GDM1 (cell line): ENCODE measurements around the gene PRR16.

ENCODE experiments used
- DNase-seq: peaks from one replicate; lab custom pipeline; 2025; lab: John Stamatoyannopoulos, UW

PRR16 gene

DNA sequence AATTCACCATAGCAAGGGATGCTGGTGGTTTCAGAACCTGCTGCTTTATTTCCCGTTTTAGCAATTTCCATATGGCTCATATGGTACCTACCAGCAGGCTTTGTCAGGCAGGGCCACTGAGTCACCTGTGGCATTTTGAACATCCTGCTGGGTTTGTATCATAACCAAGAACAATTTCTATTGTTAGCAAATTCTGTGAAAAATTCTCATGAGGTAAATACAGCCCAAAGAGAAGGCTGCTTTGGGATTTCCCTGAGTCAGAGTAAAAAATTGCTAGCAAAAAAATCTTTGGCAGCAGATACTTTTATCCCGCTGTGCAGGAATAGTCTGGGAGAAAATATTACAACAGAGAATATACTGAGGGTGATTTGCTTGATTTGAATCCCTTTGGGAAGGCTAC, 52.7 kb downstream of the PRR16 start:
- no peak for DNase-seq

DNA sequence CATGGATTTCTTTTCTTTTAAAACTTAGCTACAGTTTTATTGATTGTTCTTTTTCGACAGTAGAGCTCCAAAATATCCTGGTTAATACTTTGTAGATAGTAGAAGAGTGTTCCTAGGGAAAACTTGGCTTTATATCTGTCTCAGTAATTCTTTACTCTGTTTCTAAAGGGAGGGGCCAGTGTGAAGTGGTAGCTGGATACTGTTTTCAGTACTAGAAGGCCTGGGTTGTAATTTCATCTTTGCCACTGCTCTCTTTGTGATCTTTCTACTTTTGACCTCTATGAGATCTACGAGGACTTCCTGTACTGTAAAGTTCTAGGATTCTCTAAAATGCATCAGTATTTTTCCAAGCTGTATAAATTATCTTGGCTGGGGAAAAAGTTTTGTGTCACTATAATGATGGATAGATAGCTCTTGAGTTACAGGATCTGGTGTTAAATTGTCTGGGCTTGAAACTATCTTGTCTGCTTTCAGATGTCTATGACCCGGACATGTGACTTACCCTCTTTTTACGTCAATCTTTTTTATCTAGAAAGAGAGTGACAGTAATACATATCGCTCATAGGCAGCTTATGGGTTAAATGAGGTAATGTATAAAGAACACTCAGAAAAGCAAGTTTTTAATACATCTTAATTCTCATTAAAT, 53.6 kb downstream of the PRR16 start:
- DNase-seq = no peak

DNA sequence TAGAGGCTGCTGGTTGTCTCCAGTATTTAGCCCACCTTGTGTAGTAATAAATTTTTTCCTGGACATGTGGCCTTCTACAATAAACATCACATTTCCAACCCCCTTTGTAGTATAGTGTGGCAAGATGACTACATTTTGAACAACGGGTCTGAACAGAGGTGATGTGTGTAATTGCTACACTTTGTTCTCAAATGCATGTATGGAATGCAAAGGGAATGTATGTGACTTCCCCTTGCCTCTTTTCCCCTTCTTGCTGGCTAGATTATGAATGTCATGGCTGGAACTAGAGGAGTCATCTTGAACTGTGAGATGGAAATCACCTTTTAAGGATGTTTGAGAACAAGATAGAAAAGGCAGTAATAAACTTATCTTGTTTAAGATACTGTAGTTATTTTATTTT, 54.5 kb downstream of the PRR16 start:
- DNase-seq = no peak

DNA sequence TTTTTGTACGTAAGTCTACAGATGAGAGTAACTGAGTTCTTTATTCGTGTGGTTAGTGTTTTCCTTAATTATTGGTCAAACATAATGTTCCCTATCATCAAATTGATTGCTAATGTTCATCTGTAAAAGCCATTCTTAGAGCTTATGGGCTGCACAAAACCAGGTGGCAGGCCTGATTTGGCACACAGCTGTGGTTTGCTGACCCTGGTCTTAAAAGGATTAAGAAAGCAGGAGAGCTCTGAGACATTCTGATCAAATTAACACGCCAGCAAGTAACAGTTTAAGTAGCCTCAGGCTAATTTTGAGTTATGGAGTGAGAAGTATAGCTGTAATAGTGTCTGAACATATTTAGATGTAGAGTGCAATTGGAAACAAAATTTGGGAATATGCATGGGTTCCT, 63.2 kb downstream of the PRR16 start:
- DNase-seq = no peak

DNA sequence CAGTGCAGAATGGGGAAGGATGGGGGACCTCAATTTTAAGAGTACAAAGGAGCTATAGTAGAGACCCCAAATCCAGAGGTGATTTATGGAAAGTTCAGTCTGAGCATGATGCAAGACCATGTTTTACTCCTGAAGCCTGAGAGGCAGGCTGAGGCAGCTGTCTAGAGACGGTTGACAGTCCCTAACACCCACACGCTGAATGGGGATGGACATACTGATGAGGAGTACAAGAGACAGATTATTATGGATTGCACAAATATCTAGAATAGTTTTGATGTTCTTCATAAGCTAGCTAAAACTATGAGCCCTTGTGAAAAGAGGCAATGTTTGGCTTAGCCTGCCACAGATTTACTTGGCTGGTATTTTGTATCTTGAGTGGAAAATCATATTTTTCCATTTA, 64.5 kb downstream of the PRR16 start:
- DNase-seq = no peak

DNA sequence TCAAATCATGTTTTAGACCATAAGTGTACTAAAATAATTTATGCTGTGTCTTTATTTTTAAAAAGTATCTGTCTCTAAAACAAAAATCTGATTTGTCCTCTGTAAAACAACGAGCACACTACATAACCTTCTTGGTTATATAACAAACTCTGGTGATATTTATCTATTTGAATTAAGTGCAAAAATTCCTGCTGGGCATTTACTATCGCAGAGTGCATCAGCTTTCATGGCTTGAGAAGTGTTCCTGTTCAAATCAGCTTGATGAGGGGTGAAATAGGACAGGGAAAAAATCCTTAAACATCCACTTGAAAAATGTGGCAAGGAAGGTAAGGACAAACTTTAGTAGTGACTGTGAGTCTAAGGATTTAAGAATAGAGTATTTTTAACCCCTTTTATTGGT, 65.3 kb downstream of the PRR16 start:
- no peak for DNase-seq

DNA sequence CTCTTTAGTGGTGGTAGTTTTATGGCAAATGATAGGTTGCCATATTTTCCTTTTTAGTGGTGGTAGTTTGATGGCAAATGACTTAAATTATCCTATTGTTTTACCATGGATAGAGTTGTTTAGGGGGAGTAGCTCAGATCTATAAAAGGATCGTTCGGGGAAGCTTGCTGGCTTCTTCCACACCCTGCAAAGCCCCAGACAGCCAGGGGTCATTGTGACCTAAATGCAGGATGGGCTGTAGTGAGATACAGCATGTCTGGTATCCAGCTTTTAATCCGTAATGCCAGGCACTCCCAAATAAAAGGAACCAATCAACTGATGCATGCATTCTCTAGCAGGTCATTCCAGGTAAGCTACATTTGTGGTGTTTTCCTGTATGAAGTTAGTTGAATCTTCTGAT, 67.1 kb downstream of the PRR16 start:
- no peak for DNase-seq

DNA sequence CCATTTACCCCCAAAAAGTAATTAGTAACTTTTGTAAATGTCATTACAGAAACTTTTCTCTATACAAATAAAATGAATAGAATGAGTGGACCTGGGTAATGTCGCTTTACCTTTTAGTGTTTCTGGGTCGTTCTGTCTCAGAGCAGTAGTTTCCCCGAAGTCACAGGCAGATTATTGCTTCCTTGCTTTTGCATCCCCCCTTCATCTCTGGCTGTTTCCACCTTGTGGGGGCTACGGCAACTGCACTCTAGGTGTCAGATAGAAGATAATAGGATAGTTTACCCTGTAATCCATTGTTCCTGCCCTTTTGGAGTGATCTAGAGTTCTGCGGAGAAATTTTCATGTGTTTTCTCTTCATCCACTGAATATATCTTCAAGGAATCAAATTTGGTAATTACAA, 68.7 kb downstream of the PRR16 start:
- DNase-seq = no peak

DNA sequence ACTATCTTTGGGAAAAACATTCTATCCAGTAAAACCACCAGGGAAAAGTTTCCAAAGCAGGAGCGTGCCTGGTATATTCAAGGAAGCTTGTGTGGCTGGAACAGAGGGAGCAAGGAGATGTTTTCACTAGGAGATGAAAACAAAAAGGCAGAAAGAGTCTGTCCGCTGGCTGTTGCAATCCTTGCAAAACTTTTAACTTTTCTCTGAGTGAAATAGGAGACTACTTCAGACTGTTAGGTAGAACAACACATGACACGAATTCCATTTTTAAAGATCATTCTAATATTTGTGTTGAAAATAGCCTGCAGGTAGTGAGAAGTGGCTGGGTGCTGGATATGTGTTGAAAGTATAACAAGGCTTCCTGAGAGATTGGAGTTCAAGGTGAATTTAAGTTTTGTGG, 69.5 kb downstream of the PRR16 start:
- no peak for DNase-seq

DNA sequence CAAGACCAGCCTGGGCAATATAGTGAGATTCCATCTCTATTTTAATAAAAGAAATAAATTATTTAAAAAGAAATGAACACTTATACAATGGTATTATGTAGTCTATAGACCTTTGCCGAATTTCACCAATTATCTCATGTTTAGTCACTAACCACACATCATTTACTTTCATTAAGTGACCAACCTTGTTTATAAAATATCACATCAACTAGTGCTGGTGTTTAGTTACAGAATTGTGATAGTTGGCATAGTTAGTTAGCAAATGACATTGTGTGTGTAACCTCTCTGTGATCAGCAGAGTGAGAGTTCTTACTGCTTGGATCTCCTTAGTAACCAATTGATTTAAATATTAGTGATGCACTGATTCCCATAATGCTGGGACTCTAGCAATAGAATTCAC, 71.8 kb downstream of the PRR16 start:
- DNase-seq = no peak

DNA sequence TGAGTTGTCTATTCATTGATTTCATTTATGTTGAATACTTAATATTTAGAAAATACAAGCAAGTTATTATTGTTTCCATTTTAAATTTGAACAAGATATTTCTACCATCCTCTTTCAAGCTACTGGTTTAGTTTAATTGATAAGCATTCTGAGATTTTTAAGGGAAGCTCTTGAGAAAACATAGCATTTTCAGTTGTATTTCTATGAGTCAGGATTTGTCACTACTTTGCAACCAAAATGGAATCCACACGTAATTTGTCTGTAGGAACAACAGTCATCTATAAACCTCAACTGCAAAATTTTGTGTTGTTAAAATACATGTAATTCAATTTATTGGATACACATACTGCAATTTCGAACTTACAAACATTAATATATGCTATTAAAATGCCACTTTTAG, 74.0 kb downstream of the PRR16 start:
- DNase-seq = no peak

DNA sequence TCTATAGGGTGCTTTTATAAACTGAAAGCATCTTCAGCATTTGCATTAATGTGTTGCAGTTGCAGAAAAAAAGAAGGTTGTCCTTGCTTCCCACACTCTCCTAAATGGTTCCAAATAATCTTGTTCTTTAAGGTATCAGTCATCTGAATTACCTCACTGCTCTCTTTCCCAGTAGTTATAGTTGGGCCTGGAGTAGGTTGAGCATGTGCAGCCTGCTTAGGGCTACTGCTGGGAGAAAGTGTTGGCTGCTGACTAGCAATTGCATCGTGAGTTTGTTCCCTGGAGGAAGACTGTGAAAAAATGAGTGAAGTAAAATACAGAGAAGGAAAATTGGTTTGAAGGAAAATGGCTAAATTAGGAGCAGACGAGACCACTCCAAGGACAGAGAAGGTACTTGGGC, 74.5 kb downstream of the PRR16 start:
- DNase-seq = no peak

DNA sequence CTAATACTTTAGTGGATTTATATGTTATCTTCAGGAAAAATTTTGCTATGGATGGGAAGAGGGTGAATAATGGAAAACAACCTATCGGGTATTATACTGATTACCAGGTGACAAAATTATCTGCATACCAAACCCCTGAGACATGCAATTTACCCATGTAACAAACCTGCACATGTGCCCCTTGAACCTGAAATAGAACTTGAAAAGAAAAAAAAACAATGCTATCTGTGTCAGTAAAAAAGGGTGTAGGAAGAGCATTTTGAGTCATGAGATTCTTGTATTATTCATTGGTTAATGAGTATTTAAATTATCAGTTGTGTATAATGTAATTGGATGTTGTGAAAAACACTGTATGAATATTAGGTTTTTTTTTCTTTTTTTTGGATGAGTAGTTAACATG, 75.4 kb downstream of the PRR16 start:
- no peak for DNase-seq

DNA sequence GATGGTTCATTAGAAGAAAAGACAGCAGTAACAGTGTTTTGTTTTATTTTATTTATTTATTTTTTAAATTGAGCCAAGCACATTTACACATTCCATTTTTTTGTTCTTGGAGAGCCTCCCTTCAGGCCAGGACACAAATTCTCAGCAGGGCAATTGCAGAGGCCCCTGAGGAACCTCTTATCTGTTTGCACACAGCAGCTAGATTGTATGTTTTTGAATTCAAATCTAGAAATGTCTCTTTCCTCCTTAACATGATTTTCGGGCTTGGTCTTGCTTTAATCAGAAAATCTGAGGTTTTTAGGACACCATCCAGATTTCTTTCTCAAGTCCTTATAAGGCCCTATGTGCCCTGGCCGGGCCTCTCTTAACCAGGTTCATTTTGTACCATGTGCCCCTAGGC, 76.0 kb downstream of the PRR16 start:
- no peak for DNase-seq

DNA sequence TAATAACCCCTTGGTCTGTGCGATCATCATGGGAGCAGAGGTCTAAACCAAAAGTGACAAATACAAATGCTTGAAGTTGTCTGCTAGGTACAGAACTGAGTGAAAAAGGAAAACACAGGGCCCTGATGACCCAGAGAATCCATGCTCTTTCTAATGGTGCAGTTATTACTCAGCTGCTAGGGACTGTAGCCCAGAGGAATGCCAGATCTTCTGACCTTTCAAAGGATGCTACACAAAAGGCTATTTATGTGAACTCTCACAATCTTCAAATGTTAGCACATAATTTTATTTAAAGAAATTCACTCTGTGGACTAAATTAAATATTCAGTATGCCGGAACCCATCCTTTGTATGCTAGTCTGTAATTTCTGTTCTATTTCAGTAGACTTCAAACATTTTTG, 79.9 kb downstream of the PRR16 start:
- DNase-seq = no peak

DNA sequence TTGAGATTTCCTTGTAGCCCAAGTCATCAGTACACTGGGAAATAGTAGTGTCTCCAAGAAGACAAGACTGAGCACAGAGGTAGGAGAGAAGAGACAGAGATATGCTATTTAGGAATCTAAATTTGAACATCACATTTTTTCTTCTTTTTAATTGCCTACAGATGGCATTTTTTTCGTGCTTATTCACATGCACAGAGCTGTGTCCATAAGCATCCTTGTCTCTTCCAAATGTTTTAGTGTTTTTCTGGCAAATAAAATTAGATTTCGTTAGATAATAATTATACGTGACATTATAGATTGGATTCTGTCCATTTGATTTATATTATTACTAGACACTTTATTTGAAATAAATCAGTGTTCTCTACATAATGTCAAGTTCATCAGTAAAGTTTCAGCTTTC, 80.9 kb downstream of the PRR16 start:
- no peak for DNase-seq

DNA sequence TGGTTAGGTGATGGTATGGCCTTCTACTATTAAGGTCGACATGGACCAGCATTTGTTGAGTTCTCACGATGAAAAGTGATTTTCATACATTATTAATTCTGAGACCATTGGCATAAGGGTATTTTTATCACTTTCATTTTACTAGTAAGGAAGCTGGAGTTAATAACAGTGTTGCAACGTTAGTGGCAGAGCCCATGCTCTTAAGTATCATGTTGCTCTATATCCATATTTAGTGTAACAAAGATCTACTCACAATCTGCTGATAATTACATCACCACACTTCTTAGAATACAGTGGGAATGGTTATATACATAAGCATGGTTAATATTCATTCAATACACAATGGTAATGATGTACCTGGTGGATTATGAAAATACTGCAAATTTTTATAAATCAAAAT, 81.9 kb downstream of the PRR16 start:
- no peak for DNase-seq

DNA sequence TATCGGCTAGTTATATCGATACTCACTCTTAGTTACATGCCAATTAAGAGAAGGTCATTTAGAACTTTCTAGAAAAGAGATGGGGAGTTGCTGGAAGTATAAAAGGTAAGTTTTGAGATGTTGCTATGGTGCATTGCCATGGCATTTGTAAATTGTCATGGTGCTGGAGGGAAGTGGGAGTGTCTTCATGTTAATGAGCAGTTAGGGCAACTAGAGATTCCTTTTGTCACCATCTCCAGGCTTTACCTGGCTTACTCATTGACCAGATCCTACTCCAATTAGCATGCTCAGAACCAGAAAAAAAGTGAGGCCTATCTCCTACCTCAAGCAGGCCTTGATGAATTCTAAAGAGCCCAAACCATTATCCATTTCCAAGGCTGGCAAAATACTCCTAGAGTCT, 82.8 kb downstream of the PRR16 start:
- no peak for DNase-seq

DNA sequence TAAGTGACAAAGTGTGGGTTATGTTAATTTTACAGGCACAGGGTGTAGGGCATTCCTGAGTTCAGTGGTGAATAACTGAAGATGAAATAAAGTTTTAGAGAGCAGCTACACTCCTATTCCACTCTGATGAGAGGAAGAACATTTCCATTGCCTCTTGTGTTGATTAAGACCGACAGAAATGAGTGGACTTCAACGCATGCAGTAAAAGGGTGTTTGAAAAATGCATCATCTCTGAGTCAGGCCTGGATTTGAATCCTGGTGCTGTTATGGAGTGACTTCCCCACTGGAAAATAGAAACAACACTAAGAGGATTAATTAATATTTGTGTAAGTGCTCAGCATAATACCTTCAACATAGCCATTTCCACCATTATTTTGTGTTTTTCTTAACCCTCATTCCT, 86.3 kb downstream of the PRR16 start:
- no peak for DNase-seq

DNA sequence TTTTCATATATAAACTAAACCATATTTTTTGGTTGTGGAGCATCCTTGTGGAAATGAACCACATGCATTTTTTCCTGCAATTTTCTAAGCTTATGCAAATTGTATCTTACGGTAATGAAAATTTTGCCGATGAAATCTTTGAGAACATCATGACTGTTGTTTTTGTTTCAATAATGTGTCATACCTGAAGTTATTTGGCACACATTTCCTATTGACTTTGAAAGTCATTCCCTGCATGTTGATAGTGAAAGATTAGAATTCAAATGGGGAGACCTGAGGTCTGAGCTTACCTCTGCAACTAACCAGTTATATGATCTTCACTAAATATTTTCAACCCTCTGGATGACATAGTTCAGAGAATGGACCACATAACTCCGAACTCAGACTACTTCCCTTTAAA, 88.5 kb downstream of the PRR16 start:
- no peak for DNase-seq

DNA sequence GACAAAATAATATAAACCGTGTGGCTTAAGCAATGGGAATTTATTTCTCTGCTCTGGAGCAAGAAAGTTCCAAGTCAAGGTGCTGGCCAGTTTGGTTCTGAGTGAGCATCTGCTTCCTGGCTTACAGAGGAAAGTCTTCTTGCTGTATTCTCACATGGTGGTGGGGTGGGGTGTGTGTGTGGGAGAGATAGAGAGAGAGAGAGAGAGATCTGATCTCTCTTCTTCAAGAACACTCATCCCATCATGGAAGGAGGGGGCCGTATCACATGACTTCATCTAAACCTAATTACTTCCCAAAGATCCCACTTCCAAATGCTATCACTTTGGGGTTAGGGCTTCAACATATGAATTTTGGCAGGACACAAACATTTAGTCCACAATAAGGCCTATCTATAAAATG, 91.2 kb downstream of the PRR16 start:
- no peak for DNase-seq

DNA sequence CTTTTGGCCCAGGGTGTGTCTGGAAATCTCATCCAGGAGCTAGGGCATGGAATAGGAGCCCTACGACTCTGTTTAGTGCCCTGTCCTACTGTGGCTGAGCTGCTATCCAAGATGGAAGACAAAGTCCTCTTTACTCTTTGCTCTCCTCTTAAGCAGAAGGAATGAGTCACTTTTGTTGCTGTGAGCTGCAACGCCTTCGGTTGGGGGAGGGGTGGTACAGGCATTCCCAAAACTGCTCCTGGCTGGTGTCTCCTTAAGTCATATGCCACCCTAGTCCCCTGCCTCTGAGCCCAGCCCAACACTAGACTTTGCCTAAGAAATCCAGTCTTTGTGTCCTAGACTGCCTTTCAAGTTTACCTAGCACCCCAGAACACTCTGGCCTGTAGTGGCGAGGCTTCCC, 99.9 kb downstream of the PRR16 start:
- DNase-seq = no peak

DNA sequence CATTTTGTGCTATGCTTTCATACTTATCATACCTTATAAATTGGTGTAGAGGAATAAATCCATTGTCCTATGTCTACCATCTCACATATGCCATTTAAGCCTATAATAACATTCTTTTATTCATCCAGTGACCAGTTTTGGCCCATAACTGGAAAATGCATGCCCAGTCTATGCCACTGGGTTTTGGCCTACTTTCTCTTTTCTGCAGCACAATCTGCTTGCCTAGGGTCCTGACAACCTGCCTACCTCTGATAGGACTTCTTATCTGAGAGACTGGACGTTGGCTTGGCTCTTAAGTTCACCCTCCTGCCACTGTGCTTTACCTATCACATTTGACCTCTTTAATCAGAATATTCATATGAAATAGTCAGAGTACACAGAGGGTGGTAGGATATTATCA, 103.0 kb downstream of the PRR16 start:
- no peak for DNase-seq

DNA sequence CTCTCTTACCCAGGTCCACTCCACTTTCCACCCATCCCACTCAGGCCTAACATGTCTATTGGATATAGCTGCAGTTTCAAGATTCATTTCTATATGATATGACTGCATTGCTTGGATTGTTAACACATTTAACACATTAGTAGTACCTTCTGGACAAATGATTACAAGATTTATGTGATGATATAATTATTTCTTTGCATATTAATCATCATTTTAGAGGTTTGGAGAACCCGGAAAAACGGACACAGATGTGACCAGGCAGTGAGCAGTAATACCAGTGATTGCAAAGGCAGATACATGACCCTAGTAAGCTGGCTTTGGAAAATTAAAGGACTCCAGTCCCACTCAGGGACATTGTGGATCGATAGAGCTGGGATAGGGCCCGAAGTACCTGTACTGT, 103.8 kb downstream of the PRR16 start:
- DNase-seq = no peak

DNA sequence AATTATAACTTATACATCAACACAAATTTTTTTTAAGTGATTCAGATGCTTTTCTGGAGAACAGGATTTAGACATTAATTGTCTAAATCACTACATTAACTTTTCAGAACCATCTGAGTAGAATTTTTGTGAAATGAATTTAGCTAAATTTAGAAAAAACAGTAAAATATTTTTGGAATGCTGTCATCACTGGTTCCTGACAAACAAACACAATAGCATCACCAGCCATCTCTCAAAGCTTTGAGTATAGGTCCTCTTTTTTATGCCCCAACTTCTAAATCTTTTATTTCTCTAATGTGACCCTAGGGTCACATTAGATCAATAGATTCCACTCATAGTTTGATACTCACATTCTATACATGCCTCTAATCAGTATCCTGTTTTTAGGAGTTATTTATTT, 104.6 kb downstream of the PRR16 start:
- DNase-seq = no peak
